Inflammatory macrophage treated with lipopolysaccharide for 4 hours (primary cell): ENCODE measurements around the gene AOC2.

Source experiments
- DNase-seq: peaks from one replicate; pipeline ENCODE4 v3.0.0-alpha.2; 2020

The AOC2 gene

GRCh38 chr17:42844271-42844670 is at the start of gene AOC2:
Gene AOC2, plus strand, starts transcription at chr17:42844580. Its CDS starts 47 bp downstream, at chr17:42844627.
- no peak for DNase-seq

- no peak for DNase-seq
Observed at GRCh38 chr17:42795061-42795460, 49.3 kb upstream of the AOC2 start.

GRCh38 chr17:42795465-42795864 is 48.9 kb upstream of the AOC2 start:
- DNase-seq, result no peak

- no peak for DNase-seq
Observed at GRCh38 chr17:42796066-42796758, 48.2 kb upstream of the AOC2 start.

- no peak for DNase-seq
Observed at GRCh38 chr17:42797067-42798007, 47.0 kb upstream of the AOC2 start.

DNA sequence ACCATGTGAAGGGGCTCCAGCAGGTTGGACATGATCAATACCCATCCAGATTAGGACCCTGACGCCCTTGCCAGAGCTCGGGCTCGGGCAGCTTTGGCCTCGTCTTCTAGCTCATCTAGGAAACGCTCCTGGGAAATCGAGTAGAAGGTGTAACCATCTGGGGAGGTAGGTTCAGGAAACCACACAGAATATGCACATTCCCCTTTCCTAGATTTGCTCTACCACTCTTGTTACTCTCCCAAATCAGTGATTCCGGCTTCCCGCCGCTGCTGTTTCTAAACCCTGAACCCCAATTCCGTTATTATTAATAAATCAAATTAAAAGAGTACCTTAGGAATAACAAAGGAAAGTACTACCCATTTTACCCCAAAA is 46.4 kb upstream of the AOC2 start:
- DNase-seq, result no peak

DNA sequence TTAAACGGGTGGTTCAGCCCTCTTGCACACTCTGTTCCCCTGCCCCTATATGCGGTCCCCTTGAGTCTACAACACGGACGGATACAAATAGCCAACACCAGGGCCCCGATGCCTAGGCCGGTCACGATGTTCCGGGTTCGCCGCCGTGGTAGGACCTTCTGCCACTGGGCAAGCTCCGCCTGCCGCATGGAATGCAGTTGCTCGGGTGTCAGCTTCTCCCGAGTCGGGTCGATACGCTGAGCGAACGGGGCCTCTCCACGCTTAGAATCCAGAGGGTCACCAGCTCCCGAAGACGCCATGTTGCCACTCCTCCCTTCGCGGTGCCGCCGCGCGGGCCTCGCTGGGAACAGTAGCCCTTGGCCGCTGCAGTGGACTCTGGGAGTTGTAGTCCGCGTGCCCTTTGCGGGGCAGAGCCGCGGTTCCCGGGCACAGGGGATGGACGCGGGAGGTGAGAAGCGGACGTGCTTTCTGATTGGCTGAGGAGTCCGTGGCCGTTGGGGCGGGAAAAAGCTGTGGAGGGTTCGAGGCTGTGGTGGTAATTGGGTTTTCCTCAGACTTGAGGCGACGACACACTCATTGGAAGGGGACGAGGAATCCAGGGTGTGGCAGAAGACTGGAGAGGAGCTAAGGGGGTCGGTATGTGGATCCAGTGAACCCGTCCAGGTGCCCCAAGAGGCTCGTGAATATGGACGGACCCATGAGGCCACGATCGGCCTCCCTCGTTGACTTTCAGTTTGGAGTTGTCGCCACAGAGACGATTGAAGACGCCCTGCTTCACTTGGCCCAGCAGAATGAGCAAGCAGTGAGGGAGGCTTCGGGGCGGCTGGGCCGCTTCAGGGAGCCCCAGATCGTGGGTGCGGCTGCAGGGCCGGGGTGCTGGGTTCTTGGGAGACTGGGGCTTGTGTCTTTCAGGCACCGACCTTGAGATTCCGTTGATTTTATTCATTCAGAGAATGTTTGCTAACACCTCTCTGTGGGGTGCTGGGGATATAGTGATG is 45.7 kb upstream of the AOC2 start, which contains the start of the genes CNTD1 and COA3:
TSS of gene CNTD1 (plus strand) at position 479 of the 998 bp plus-strand sequence. CDS start at position 686, 207 bp downstream.
TSS of gene COA3 (minus strand) at position 322 of the 998 bp plus-strand sequence. CDS start at position 299, 23 bp downstream.
- peak; percentile 80 for DNase-seq

DNA sequence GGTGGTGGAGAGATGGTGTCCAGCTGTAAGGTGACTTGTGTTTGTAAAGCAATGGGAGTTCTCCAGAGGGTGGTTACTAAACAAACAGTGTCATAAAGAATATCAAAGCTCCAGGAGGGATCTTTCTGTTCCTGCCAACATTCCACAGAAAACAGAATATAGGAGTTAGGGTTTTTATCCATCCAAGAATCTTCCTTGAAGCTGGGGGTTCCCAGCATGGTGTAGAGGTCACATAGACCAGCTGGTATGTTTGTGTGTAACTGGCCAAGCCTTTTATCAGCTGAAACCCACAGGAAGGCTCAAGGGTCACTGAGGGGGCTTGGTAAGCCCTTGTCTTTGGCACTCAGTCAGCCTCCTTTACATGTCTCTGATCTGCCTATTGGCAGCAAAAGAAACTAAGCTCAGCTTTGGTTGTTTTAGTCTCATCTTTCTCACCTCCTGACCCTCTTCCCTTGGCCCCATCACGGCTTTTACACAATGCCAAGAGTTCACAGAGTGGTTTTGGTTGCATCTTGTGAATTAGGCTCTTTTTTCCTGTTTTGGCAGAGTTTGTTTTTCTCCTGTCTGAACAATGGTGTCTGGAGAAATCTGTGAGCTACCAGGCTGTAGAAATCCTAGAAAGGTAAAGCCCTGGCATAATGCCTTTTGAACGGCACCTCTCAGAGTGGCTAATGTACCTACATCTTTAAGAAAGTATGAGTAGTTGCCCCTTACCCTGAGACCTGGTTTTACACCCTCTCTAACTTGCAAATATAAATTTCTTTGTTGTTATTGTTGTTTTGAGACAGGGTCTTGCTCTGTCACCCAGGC is 41.1 kb upstream of the AOC2 start:
- DNase-seq, result no peak

DNA sequence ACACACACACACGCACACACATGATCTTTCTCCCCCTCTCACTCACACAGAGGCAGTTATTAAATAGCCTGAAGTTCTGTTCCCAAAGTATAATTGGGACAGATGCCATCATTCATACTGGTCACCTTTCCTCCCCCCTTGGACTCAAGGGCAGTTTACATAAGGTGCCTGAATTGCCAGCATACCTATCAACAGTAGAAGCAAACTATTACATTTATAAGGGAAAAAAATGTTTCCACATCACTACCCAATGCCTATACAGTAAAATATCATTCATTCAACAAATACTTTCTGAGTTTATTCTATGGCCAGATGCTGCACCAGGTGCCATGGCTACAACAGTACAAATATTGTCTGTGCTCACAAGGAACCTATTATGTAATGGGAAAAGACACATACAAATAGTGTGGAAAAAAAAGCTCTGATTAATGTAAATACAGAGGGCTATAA is 39.4 kb upstream of the AOC2 start:
- no peak for DNase-seq

DNA sequence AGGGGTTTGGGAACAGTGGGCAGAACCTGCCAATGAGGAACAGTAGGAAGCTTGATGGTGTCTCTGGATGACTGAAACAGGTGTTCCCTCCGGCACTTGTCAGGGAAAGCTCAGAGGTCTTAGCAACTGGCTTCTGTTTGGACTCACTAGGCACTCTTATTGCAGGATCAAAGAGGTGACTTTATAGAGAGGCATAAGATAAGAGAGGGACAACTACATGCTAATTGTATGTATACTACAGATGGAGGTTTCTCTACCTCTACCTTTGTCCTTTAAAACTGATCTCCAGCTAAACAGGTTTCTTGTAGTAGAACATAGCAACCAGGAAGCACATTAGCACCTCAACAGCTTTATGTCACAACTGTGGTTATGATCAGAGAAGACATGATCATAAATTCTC is 38.1 kb upstream of the AOC2 start:
- no peak for DNase-seq

GRCh38 chr17:42809250-42809649 is 35.1 kb upstream of the AOC2 start:
- peak; percentile 12 for DNase-seq

DNA sequence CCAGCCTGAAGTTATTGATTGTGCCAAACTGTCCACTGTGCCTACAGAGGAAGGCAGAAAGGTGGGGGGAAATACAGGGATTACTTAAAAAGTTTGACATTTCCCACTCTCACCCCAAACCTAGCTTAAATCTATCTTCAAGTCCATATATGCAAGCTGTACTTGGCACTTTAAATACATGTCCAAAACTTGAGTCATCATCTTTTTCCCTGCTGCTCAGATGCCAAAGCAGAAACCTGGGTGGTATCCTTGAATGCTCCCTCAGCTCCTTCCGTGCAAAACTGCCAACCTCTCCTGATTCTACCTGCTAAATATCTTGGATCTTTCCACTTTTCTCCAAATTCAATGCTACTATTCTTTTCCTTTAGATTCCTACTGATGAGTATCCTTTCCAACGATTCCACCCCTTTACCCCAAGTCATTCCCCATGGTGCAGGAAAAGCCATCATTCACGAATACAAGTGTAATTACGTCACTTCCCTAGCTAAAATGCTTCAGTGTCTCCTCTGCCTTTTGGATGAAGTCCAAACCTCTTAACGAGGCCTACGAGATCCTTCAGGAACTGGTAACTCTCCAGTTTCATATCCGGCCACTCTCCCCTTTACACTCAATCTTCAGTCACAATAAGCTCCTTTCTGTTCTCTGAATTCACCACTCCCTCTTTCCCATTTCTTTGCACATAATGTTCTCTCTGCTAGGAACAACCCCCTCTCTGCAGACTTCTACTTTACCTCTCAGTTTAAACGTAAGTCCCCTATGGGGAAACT is 29.6 kb upstream of the AOC2 start:
- DNase-seq, result no peak

DNA sequence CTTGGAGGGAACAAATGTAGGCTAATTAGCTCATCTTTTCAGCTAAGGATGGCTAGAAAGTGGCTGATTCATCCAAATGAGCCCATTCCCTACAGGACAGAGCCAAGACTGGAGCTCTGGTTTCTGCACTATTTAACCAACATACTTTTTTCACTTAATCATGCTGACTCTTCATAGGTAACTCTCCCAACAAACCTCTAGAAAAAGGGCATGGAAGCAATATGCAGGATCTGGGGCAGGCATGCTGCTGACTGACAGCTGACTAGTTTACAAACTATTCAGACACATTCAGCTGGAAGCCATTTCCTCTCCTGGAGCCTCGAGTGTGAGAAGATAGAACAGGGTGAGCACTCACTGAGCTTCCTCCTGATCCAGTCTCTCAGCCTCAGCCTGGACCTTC is 26.5 kb upstream of the AOC2 start:
- no peak for DNase-seq

DNA sequence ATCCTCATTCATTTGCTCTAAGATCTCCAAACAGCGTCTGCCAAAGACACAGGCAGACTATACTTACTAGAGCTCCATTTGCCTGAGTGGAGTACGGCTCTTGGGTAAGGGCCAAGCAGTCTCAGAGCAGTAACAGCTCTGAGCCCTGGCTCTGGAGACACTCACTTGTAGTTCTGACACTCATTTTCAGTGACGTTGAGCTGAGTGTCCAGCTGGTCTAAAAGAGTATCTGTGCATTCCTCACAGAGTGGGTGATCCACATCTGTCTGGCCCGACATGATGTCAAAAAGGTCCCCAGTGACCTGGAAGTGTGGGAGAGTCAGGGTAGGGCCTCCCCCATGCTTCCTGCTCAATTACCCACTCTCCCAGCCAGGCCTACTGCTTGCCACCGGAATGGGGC is 26.0 kb upstream of the AOC2 start:
- no peak for DNase-seq

DNA sequence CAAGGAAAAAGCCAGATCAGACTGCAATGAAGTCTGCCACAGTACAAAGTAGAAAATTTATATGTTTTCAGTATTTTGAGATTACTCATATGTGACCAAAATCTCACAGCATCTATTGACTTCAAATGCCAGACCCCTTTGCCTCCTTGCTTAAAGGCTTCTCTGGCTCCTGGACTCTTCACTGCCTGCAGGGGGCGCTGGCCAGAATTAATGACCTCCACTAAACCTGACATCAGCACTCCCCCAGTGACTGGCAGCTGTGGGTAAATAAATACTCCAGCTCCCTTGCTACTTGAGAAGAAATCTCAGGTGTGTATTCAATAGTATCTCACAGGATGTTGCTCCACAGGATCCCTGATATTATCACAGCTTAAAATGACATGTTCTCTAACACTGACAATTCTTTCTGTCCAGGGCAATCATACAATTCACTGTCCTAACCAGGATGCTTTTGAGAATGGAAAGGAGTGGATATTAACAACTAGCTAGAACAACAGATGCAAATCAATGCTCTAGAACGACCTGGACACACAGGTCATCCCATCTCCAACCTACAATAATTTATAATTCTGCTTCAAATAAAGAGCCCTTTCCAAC is 24.3 kb upstream of the AOC2 start:
- DNase-seq, result peak; percentile 81

DNA sequence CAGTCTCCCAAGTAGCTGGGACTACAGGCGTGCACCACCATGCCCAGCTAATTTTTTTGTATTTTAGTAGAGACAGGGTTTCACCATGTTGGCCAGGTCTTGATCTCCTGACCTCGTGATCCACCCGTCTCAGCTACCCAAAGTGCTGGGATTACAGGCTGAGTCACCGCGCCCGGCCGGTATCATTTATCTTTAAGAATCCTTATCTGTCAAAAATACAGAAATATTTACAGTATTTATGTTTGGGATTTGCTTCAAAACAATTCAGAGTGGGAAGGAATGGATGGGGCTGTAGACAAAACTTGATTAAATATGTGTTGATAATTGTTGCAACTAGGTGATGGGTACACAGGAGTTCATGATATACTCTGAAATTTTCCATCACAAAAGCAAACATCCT is 23.2 kb upstream of the AOC2 start:
- DNase-seq, result no peak

DNA sequence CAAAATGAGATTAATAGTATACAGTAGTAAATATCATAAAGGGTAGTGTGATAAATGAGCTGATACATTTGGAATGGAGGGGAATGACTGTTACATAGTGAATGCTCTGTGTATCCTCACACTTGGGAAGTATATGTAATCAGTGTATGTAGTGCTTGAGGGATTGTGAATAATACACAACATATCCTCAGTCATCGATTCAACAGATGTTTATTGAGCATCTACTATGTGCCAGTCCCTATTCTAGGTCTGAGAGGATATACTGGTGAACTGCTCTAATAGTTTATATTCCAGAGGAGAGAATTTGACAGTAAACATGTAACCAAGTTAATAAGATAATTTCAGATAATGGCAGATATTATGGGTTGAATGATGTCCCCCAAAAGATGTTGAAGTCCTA is 16.9 kb upstream of the AOC2 start:
- no peak for DNase-seq

DNA sequence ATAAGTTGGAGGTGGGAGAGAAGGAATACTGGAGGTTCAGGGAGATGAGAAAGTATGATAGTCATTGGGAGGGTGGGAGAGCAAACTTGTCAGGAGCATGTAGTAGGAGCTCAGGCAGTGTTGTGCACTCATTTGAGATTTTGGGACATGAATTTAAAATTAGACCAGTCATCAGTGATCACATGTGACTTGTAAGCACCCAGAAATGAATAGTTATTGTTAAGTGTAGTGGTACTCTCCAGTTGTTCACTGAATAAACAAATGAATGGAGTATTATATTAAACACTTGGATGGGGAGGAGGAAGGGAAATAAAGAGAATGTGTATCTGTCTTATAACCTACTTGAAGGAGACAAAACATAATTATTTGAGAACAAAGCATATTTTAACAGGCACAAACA is 13.4 kb upstream of the AOC2 start:
- no peak for DNase-seq

DNA sequence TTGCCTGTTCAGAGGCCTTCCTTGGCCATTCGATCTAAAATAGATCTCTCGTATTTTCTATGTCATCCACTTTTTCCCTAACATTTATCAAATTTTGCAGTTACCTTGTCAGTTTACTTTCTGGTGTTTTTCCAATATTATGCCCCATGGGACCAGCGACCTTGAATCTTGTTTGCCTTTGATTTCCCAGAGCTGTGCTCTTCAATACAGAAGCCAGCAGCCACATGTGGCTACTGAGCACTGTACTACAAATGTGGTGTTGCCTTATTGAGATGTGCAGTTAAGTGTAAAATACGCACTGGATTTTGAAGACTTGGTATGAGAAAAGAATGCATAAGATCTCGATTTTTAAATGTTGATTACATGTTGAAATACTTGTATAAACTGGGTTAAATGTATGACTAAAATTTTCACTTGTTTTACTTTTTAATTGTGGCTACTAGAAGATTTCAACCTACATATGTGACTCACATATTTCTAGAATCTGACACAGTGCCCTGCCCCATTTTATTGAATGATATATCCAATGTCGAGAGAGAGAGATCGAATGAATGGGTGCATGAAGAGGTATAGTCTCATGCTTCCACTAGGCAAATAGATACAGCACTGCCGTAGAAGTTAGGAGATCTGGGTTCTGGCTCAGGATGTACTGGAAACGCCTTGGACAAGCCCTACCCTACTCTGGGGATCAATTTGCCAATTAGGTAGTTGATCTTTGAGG is 12.0 kb upstream of the AOC2 start:
- DNase-seq, result no peak
